Loucy (cell line): ENCODE data around the gene TMEM167B.

Source experiments
- CTCF ChIP-seq: fragments of 200-600 bp; sonication (generic); conservative IDR thresholded peaks from 2 replicates; pipeline ENCODE4 v1.5.1; 2014; ENCODE audit warnings: mild to moderate bottlenecking, antibody characterized with exemption, low read length
- EZH2phosphoT487 ChIP-seq: fragments of 200-600 bp; IDR thresholded peaks from 2 replicates; pipeline ENCODE4 v1.6.1; 2018; ENCODE audit warnings: antibody characterized with exemption, mild to moderate bottlenecking, moderate library complexity, borderline replicate concordance

DNA sequence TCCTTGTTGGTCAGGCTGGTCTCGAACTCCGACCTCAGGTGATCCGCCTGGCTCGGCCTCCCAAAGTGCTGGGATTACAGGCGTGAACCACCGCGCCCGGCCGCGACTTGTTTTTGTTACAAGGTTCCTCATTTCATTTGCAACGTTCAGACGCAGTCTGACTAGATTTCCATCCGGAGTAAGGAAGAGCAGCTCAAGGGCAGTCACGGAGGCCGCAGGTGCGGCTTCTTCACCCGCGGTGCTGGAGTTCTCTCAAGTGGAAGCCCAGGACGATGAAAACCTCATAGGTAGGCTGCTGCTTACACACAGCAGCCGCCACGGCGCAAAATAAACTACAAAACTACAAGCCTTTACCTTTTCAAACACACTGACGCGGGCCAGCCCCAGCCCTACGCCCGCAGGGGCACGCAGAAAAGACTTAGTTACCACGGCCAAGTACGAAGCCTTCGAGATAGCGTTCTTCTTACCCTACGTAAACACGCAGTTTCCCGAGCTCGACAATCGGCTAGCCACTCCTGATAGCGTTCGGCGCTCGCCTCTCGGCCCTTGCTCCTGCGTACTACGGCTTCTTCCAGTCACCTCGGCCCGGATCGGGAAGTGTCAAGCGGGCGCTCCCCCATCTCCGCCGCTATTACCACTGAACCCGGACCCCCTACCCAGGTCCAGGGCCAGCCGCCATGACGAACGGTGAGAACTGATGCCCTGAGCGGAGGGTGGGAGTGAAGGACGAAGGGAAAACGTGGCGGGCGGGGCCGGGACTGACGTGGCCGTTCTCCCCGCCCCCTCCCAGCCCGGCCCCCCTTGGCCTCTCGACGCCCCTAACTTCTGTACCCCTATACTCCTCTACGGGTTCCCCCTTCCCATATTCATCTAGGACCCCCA is at the start of gene TMEM167B:
- TF ChIP-seq CTCF (no peak), EZH2phosphoT487 (no peak)
